ENCODE results near the gene SLC16A11.

- TF ChIP-seq CTCF (IDR thresholded peaks at IDR 0.05 in 4 of 5, conservative IDR thresholded peaks at IDR 0.05 in 1 of 5) (no peak), POLR2A (IDR thresholded peaks at IDR 0.05) (peak in 1 of 2 donors; percentile 48)
These were observed 14.2 kb downstream of the SLC16A11 start for GRCh38 chr17:7029659-7030058.
